Liver (tissue), 9 donors: ENCODE measurements around the gene HEXIM1. TPM values are rescaled to one million over a fixed set of nuclear protein-coding genes. Genes with fewer than 3 reads are reported as not detected.

Experiments
- DNase-seq: peaks from one replicate; pipeline ENCODE4 v3.0.0-alpha.2; 2017; ENCODE audit warnings: low spot score
- H3K27ac ChIP-seq, 2 donors: one replicate each; pipeline ENCODE4 v1.7.0; 2013; ENCODE audit warnings: inconsistent platforms in 2 of 2, low read length in 2 of 2, control low read depth in 1 of 2, low read depth in 1 of 2, mild to moderate bottlenecking in 1 of 2
- H3K27me3 ChIP-seq, 4 donors: one replicate each; pipeline versions ENCODE4 v1.6.1 to v1.7.0; 2013; ENCODE audit warnings: low read length in 3 of 4, inconsistent platforms in 1 of 4, mild to moderate bottlenecking in 1 of 4, moderate library complexity in 1 of 4; ENCODE audit not compliant: control insufficient read depth in 4 of 4, insufficient read depth in 4 of 4
- H3K36me3 ChIP-seq, 4 donors: one replicate each; pipeline versions ENCODE4 v1.6.1 to v1.7.0; 2013; ENCODE audit warnings: low read length in 3 of 4, mild to moderate bottlenecking in 3 of 4, low read depth in 1 of 4, moderate library complexity in 1 of 4; ENCODE audit not compliant: control insufficient read depth in 4 of 4, insufficient read depth in 3 of 4
- H3K4me1 ChIP-seq, 4 donors: one replicate each; pipeline versions ENCODE4 v1.6.1 to v1.7.0; 2013; ENCODE audit warnings: low read length in 3 of 4, mild to moderate bottlenecking in 3 of 4, moderate library complexity in 1 of 4; ENCODE audit not compliant: control insufficient read depth in 4 of 4, insufficient read depth in 4 of 4
- H3K4me3 ChIP-seq, 3 donors: one replicate each; pipeline versions ENCODE4 v1.6.1 to v1.7.0; 2013; ENCODE audit warnings: low read length in 3 of 3, control low read depth in 1 of 3, low read depth in 1 of 3, mild to moderate bottlenecking in 1 of 3
- H3K9ac ChIP-seq, 2 donors: one replicate each; pipeline ENCODE4 v1.7.0; 2013; ENCODE audit warnings: low read length in 2 of 2, mild to moderate bottlenecking in 2 of 2, moderate library complexity in 2 of 2, control low read depth in 1 of 2, low read depth in 1 of 2
- H3K9me3 ChIP-seq, 4 donors: one replicate each; pipeline versions ENCODE4 v1.6.1 to v1.7.0; 2013; ENCODE audit warnings: low read length in 3 of 4; ENCODE audit not compliant: control insufficient read depth in 4 of 4
- EGR1 ChIP-seq, 2 donors: IDR thresholded peaks; 2 replicates each; pipeline ENCODE4 v1.6.1; 2016 to 2018; ENCODE audit warnings: antibody characterized with exemption in 2 of 2, low read depth in 2 of 2
- FOXA1 ChIP-seq: IDR thresholded peaks from 2 replicates; pipeline ENCODE4 v1.6.1; 2016; ENCODE audit warnings: antibody characterized with exemption
- FOXA2 ChIP-seq: IDR thresholded peaks from 2 replicates; pipeline ENCODE4 v1.6.1; 2016; ENCODE audit warnings: antibody characterized with exemption
- GABPA ChIP-seq, 2 donors: IDR thresholded peaks in 1 of 2; conservative IDR thresholded peaks in 1 of 2; 2 replicates each; pipeline ENCODE4 v1.6.1; 2016; ENCODE audit warnings: antibody characterized with exemption in 2 of 2, mild to moderate bottlenecking in 1 of 2, moderate library complexity in 1 of 2
- HNF4A ChIP-seq, 2 donors: conservative IDR thresholded peaks; 2 replicates each; pipeline ENCODE4 v1.6.1; 2016; ENCODE audit warnings: antibody characterized with exemption in 2 of 2, mild to moderate bottlenecking in 2 of 2
- HNF4G ChIP-seq: IDR thresholded peaks from 2 replicates; pipeline ENCODE4 v1.6.1; 2016; ENCODE audit warnings: antibody characterized with exemption
- JUND ChIP-seq, 2 donors: IDR thresholded peaks; 2 replicates each; pipeline ENCODE4 v1.6.1; 2016; ENCODE audit warnings: antibody characterized with exemption in 2 of 2
- NR2F2 ChIP-seq: IDR thresholded peaks from 2 replicates; pipeline ENCODE4 v1.6.1; 2016; ENCODE audit warnings: antibody characterized with exemption
- RAD21 ChIP-seq, 2 donors: IDR thresholded peaks; 2 replicates each; pipeline ENCODE4 v1.6.1; 2016; ENCODE audit warnings: antibody characterized with exemption in 2 of 2, mild to moderate bottlenecking in 2 of 2
- RXRA ChIP-seq, 2 donors: IDR thresholded peaks; 2 replicates each; pipeline ENCODE4 v1.6.1; 2017 to 2018; ENCODE audit warnings: antibody characterized with exemption in 2 of 2, mild to moderate bottlenecking in 1 of 2
- SP1 ChIP-seq: IDR thresholded peaks from 2 replicates; pipeline ENCODE4 v1.6.1; 2018; ENCODE audit warnings: antibody characterized with exemption, mild to moderate bottlenecking
- TAF1 ChIP-seq: conservative IDR thresholded peaks from 2 replicates; pipeline ENCODE4 v1.6.1; 2016; ENCODE audit warnings: antibody characterized with exemption, mild to moderate bottlenecking
- YY1 ChIP-seq: IDR thresholded peaks from 2 replicates; pipeline ENCODE4 v1.6.1; 2016; ENCODE audit warnings: antibody characterized with exemption, mild to moderate bottlenecking
- WGBS: extraction: QIAGEN DNeasy Blood & Tissue Kit; methylation state at CpG from one replicate; pipeline ENCODE4 v1.1.7; 2013; 5-methylcytosine and 5-hydroxymethylcytosine counted together
- polyA plus RNA-seq, 2 donors: library from polyadenylated mRNA; stranded (reverse) in 1 of 2; unstranded in 1 of 2; fragments of 200-250 nt in 1 of 2; fragments of >200 nt in 1 of 2; fragmentation: Nextera tagmentation in 1 of 2; extraction: Ambion mirVana in 1 of 2; gene quantifications; one replicate each; pipeline versions ENCODE4 v1.2.1 to v1.2.3, GENCODE V29; 2013 to 2015
- total RNA-seq, 2 donors: library from RNA; depleted of rRNA; stranded (reverse); fragments of >200 nt; gene quantifications; one replicate each; pipeline ENCODE4 v1.2.3, GENCODE V29; 2014
- TF ChIP-seq, protein P1 (sequence below): IDR thresholded peaks from 2 replicates; pipeline ENCODE4 v1.6.1; 2016; ENCODE audit warnings: antibody characterized with exemption, mild to moderate bottlenecking
- TF ChIP-seq, protein P2 (sequence below): IDR thresholded peaks from 2 replicates; pipeline ENCODE4 v1.6.1; 2016; ENCODE audit warnings: antibody characterized with exemption
- TF ChIP-seq, protein P3 (sequence below): IDR thresholded peaks from 2 replicates; pipeline ENCODE4 v1.6.1; 2016; ENCODE audit warnings: antibody characterized with exemption
- TF ChIP-seq, protein P4 (sequence below): fragments of 150-350 bp; IDR thresholded peaks from 2 replicates; pipeline ENCODE4 v1.5.1; 2017; ENCODE audit warnings: improper control_type of control experiment, low read depth, low read length; ENCODE audit not compliant: missing input control
- TF ChIP-seq, protein P5 (sequence below): IDR thresholded peaks from 2 replicates; pipeline ENCODE4 v1.6.1; 2016; ENCODE audit warnings: antibody characterized with exemption
- donor health status: healthy.
- donor health status: healthy.
- donor health status: healthy.
- donor health status: healthy.
- donor health status: healthy.

The HEXIM1 gene
- total and polyA plus RNA-seq, 4 donors, result 7.4 to 14.3 (median 12.3) TPM

DNA sequence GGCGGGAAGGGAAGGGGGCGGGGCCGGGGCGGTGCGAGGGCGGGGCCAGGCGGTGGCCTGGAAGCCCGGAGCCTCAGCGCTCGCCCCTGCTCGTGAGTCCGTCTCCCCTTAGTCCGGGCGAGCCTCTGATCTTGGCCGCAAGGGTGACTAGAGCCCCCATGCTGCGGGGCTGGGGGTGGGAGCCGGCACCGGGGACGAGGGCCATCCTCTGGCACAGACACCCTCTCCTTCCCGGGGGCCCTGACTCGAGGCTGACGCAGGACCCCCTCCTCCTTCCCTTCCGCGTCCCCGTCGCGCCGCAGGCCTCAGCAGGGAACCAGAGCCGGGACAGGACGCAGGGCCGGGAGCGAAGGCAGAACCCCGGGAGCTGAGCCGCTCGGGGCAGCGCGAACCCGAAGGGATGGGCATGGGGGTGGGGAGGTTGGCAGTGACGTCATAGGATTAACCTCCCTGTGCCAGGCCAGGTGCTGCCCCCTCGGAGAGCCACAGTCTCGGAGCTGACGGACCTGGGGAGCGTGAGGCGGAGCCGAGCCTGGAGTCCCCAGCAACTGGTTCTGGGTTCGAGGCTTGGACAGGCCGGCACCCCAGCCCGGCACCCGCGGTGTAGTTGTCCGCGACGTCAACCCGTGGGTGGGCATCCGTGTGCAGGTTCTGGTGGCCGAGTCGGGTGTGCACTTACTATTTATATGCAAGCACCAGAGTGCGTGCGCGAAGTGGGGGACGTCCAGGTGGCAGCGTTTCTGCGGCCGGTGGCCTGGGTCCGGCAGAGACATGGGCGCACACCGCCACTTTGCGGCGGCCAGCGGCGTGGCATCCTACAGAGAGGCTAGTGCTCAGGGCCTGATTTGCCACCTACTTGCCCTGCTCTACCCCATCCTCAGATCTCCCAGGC, 15.5 kb upstream of the HEXIM1 start:
- under 1% methylated on average over 71 of the region's 71 CpGs for WGBS
- Histone ChIP-seq H3K4me1 (peaks cover 2 to 37% (median 22%) of the 10 kb centered on the region in 4 donors), H3K9me3 (no peaks in the 10 kb centered on the region), H3K36me3 (peaks cover 0 to 1% (median 0%) of the 10 kb centered on the region in 4 donors), H3K9ac (peak overlapping the region; percentile 29 to 85), H3K27me3 (no peaks in the 10 kb centered on the region), H3K4me3 (peak overlapping the region; percentile 61 to 88 (median 81)), H3K27ac (peak overlapping the region; percentile 84 to 98)
- TF ChIP-seq GABPA (IDR thresholded peaks at IDR 0.05 in 1 of 2, conservative IDR thresholded peaks at IDR 0.05 in 1 of 2) (no peak), TAF1 (no peak), EGR1 (IDR thresholded peaks at IDR 0.05; ENCODE audit: low read depth in 2 of 2) (no peak), SP1 (peak; percentile 3), YY1 (no peak), RAD21 (IDR thresholded peaks at IDR 0.05) (peak; percentile 82 to 87), HNF4A (conservative IDR thresholded peaks at IDR 0.05) (no peak), FOXA2 (no peak), RXRA (IDR thresholded peaks at IDR 0.05) (peak in 1 of 2 donors; percentile 7), HNF4G (no peak), JUND (IDR thresholded peaks at IDR 0.05) (no peak), NR2F2 (no peak), FOXA1 (no peak)
- TF ChIP-seq, protein P1, sequence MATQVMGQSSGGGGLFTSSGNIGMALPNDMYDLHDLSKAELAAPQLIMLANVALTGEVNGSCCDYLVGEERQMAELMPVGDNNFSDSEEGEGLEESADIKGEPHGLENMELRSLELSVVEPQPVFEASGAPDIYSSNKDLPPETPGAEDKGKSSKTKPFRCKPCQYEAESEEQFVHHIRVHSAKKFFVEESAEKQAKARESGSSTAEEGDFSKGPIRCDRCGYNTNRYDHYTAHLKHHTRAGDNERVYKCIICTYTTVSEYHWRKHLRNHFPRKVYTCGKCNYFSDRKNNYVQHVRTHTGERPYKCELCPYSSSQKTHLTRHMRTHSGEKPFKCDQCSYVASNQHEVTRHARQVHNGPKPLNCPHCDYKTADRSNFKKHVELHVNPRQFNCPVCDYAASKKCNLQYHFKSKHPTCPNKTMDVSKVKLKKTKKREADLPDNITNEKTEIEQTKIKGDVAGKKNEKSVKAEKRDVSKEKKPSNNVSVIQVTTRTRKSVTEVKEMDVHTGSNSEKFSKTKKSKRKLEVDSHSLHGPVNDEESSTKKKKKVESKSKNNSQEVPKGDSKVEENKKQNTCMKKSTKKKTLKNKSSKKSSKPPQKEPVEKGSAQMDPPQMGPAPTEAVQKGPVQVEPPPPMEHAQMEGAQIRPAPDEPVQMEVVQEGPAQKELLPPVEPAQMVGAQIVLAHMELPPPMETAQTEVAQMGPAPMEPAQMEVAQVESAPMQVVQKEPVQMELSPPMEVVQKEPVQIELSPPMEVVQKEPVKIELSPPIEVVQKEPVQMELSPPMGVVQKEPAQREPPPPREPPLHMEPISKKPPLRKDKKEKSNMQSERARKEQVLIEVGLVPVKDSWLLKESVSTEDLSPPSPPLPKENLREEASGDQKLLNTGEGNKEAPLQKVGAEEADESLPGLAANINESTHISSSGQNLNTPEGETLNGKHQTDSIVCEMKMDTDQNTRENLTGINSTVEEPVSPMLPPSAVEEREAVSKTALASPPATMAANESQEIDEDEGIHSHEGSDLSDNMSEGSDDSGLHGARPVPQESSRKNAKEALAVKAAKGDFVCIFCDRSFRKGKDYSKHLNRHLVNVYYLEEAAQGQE, result no peak
- TF ChIP-seq, protein P2, sequence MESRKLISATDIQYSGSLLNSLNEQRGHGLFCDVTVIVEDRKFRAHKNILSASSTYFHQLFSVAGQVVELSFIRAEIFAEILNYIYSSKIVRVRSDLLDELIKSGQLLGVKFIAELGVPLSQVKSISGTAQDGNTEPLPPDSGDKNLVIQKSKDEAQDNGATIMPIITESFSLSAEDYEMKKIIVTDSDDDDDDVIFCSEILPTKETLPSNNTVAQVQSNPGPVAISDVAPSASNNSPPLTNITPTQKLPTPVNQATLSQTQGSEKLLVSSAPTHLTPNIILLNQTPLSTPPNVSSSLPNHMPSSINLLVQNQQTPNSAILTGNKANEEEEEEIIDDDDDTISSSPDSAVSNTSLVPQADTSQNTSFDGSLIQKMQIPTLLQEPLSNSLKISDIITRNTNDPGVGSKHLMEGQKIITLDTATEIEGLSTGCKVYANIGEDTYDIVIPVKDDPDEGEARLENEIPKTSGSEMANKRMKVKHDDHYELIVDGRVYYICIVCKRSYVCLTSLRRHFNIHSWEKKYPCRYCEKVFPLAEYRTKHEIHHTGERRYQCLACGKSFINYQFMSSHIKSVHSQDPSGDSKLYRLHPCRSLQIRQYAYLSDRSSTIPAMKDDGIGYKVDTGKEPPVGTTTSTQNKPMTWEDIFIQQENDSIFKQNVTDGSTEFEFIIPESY, result no peak
- TF ChIP-seq, protein P3, sequence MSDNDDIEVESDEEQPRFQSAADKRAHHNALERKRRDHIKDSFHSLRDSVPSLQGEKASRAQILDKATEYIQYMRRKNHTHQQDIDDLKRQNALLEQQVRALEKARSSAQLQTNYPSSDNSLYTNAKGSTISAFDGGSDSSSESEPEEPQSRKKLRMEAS, result no peak
- TF ChIP-seq, protein P4, sequence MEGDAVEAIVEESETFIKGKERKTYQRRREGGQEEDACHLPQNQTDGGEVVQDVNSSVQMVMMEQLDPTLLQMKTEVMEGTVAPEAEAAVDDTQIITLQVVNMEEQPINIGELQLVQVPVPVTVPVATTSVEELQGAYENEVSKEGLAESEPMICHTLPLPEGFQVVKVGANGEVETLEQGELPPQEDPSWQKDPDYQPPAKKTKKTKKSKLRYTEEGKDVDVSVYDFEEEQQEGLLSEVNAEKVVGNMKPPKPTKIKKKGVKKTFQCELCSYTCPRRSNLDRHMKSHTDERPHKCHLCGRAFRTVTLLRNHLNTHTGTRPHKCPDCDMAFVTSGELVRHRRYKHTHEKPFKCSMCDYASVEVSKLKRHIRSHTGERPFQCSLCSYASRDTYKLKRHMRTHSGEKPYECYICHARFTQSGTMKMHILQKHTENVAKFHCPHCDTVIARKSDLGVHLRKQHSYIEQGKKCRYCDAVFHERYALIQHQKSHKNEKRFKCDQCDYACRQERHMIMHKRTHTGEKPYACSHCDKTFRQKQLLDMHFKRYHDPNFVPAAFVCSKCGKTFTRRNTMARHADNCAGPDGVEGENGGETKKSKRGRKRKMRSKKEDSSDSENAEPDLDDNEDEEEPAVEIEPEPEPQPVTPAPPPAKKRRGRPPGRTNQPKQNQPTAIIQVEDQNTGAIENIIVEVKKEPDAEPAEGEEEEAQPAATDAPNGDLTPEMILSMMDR, result peak; percentile 88
- TF ChIP-seq, protein P5, sequence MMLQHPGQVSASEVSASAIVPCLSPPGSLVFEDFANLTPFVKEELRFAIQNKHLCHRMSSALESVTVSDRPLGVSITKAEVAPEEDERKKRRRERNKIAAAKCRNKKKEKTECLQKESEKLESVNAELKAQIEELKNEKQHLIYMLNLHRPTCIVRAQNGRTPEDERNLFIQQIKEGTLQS, result no peak
- DNase-seq, result peak; percentile 95
